SK-N-SH (cell line): Measurements from ENCODE around the gene ACACA. TPM values are rescaled to one million over a fixed set of nuclear protein-coding genes. Genes with fewer than 3 reads are reported as not detected.
A peak's percentile ranks its signal among the peaks of the same experiment; 100 is the strongest.

Experiments
- CTCF ChIA-PET: fragments of 300-600, 350-600 bp; formaldehyde crosslinking; extraction: SDS; loops from one replicate; lab custom pipeline; 2021; lab: Yijun Ruan, JAX
- POLR2A ChIA-PET: fragments of 350-600 bp; sonication (Branson Sonifier 250); formaldehyde crosslinking; extraction: SDS; loops from one replicate; lab custom pipeline; 2020; ENCODE audit warnings: antibody characterized with exemption, inconsistent platforms; lab: Yijun Ruan, JAX
- DNase-seq: peaks from one replicate; pipeline ENCODE4 v3.0.0; 2012
- H2AFZ ChIP-seq: fragments of 200-600 bp; sonication (generic); 2 replicates; pipeline ENCODE4 v1.8.1; 2016; ENCODE audit warnings: antibody characterized with exemption, mild to moderate bottlenecking, low read depth
- H3F3A ChIP-seq: fragments of 200-600 bp; sonication (generic); replicated peaks from 2 replicates; pipeline ENCODE3; 2016; ENCODE audit warnings: antibody characterized with exemption, mild to moderate bottlenecking; ENCODE audit not compliant: insufficient read depth
- H3K27ac ChIP-seq, 2 experiments: fragments of 200-500 bp in 1 of 2; fragments of 200-600 bp in 1 of 2; sonication (Bioruptor generic) in 1 of 2; sonication (generic), shearing (Covaris generic) in 1 of 2; 2 replicates each; pipeline versions ENCODE4 v1.5.1 to v1.6.1; 2014 to 2016; ENCODE audit warnings: low read depth in 2 of 2, inconsistent platforms in 1 of 2, low read length in 1 of 2, mild to moderate bottlenecking in 1 of 2, mixed read lengths in 1 of 2
- H3K27me3 ChIP-seq: fragments of 200-600 bp; sonication (generic), shearing (Covaris generic); 2 replicates; pipeline ENCODE4 v1.6.1; 2016; ENCODE audit warnings: mixed run types; ENCODE audit not compliant: insufficient read depth
- H3K36me3 ChIP-seq, 2 experiments: fragments of 200-500 bp in 1 of 2; fragments of 200-600 bp in 1 of 2; sonication (Bioruptor generic) in 1 of 2; sonication (generic) in 1 of 2; replicated peaks in 1 of 2; 2 replicates each; pipeline versions ENCODE3 to v1.5.1; 2014 to 2016; ENCODE audit warnings: low read length in 1 of 2, mild to moderate bottlenecking in 1 of 2; ENCODE audit not compliant: insufficient read depth in 2 of 2, control insufficient read depth in 1 of 2
- H3K4me1 ChIP-seq, 2 experiments: fragments of 200-500 bp in 1 of 2; fragments of 200-600 bp in 1 of 2; sonication (Bioruptor generic) in 1 of 2; sonication (generic), shearing (Covaris generic) in 1 of 2; 2 replicates each; pipeline versions ENCODE4 v1.5.1 to v1.6.1; 2014 to 2016; ENCODE audit warnings: low read depth in 1 of 2, low read length in 1 of 2, mixed run types in 1 of 2; ENCODE audit not compliant: insufficient read depth in 2 of 2, control insufficient read depth in 1 of 2
- H3K4me2 ChIP-seq: fragments of 200-600 bp; sonication (generic), shearing (Covaris generic); 2 replicates; pipeline ENCODE4 v1.6.1; 2017; ENCODE audit warnings: mixed run types
- H3K4me3 ChIP-seq, 2 experiments: fragments of 200-500 bp in 1 of 2; fragments of 200-600 bp in 1 of 2; sonication (Bioruptor generic) in 1 of 2; sonication (generic), shearing (Covaris generic) in 1 of 2; 2 replicates each; pipeline versions ENCODE4 v1.5.1 to v1.8.1; 2014 to 2016; ENCODE audit warnings: low read depth in 2 of 2, inconsistent platforms in 1 of 2, low read length in 1 of 2, mild to moderate bottlenecking in 1 of 2, mixed read lengths in 1 of 2, moderate library complexity in 1 of 2
- H3K79me2 ChIP-seq: fragments of 200-600 bp; sonication (generic); 2 replicates; pipeline ENCODE4 v1.8.1; 2017; ENCODE audit warnings: mild to moderate bottlenecking; ENCODE audit not compliant: insufficient read depth
- H3K9ac ChIP-seq: fragments of 200-600 bp; sonication (generic); 2 replicates; pipeline ENCODE4 v1.6.1; 2017; ENCODE audit warnings: mixed run types
- H3K9me2 ChIP-seq: fragments of 200-600 bp; sonication (generic); 2 replicates; pipeline ENCODE4 v1.6.1; 2017; ENCODE audit warnings: mixed run types
- H3K9me3 ChIP-seq: fragments of 200-600 bp; sonication (generic); 2 replicates; pipeline ENCODE4 v1.6.1; 2017; ENCODE audit warnings: mixed run types, mild to moderate bottlenecking, moderate library complexity
- H4K20me1 ChIP-seq: fragments of 200-600 bp; sonication (generic); 2 replicates; pipeline ENCODE4 v1.6.1; 2017; ENCODE audit warnings: mild to moderate bottlenecking, mixed run types; ENCODE audit not compliant: insufficient read depth
- CHD2 ChIP-seq: fragments of 150-350 bp; IDR thresholded peaks from 2 replicates; pipeline ENCODE4 v1.6.1; 2018; ENCODE audit warnings: low read length; ENCODE audit not compliant: partially characterized antibody
- FOXJ3 ChIP-seq: sonication (generic); formaldehyde crosslinking; IDR thresholded peaks from 2 replicates; pipeline ENCODE4 v1.5.1; 2020; ENCODE audit warnings: mild to moderate bottlenecking, missing genetic modification reagents
- NRF1 ChIP-seq: IDR thresholded peaks from 2 replicates; pipeline ENCODE4 v1.6.1; 2012; ENCODE audit warnings: low read depth, mild to moderate bottlenecking, low read length
- POLR2AphosphoS5 ChIP-seq: IDR thresholded peaks from 2 replicates; pipeline ENCODE4 v1.6.1; 2012; ENCODE audit warnings: low read depth, low read length
- RCOR1 ChIP-seq: fragments of 150-350 bp; IDR thresholded peaks from 2 replicates; pipeline ENCODE4 v1.6.1; 2017; ENCODE audit warnings: antibody characterized with exemption, low read length
- RXRA ChIP-seq: IDR thresholded peaks from 2 replicates; pipeline ENCODE4 v1.4.0; 2012; ENCODE audit warnings: low read depth, mild to moderate bottlenecking, borderline replicate concordance
- SIN3A ChIP-seq: IDR thresholded peaks from 2 replicates; pipeline ENCODE4 v1.6.1; 2012; ENCODE audit warnings: low read depth, mild to moderate bottlenecking, low read length, moderate library complexity, borderline replicate concordance
- SMC3 ChIP-seq: IDR thresholded peaks from 2 replicates; pipeline ENCODE4 v1.6.1; 2012; ENCODE audit warnings: low read depth, low read length, improper control_type of control experiment
- TAF1 ChIP-seq: IDR thresholded peaks from 2 replicates; pipeline ENCODE4 v1.6.1; 2012; ENCODE audit warnings: low read depth, mild to moderate bottlenecking, low read length, moderate library complexity, borderline replicate concordance
- TCF12 ChIP-seq: IDR thresholded peaks from 2 replicates; pipeline ENCODE4 v1.4.0; 2012
- USF1 ChIP-seq: IDR thresholded peaks from 2 replicates; pipeline ENCODE4 v1.4.0; 2012; ENCODE audit warnings: low read depth, borderline replicate concordance
- WGBS: methylation state at CpG from one replicate; pipeline ENCODE4 v1.1.6; 2017; ENCODE audit warnings: low lambda C conversion rate; 5-methylcytosine and 5-hydroxymethylcytosine counted together
- polyA plus RNA-seq, 3 experiments: library from polyadenylated mRNA; depleted of rRNA; stranded (reverse); fragments of >200 nt; gene quantifications; 2 replicates each; pipeline ENCODE4 v1.2.3, GENCODE V29; 2012
- TF ChIP-seq, protein P1 (sequence below): fragments of 200-600 bp; sonication (generic); IDR thresholded peaks from 2 replicates; pipeline ENCODE4 v1.6.1; 2017; ENCODE audit warnings: antibody characterized with exemption, mild to moderate bottlenecking, moderate library complexity
- TF ChIP-seq, protein P2 (sequence below): fragments of 150-350 bp; IDR thresholded peaks from 2 replicates; pipeline ENCODE4 v1.6.1; 2017; ENCODE audit warnings: antibody characterized with exemption, low read length, low read depth, borderline replicate concordance

The ACACA gene
- polyA plus RNA-seq, 1 of the 3 experiments (the other 2 are of a cell fraction), result 27.2 TPM

- no peak overlapping the region for H2AFZ ChIP-seq
- no peaks in the 10 kb centered on the region for H3K9me2 ChIP-seq
- H3F3A ChIP-seq, result peaks cover 11% of the 10 kb centered on the region
- H3K4me3 ChIP-seq, result no peak overlapping the region
- H3K4me1 ChIP-seq, result no peaks in the 10 kb centered on the region; a peak in 1 of 4 replicates
- POLR2A ChIA-PET, result no interaction called here
- TF ChIP-seq, protein P1, sequence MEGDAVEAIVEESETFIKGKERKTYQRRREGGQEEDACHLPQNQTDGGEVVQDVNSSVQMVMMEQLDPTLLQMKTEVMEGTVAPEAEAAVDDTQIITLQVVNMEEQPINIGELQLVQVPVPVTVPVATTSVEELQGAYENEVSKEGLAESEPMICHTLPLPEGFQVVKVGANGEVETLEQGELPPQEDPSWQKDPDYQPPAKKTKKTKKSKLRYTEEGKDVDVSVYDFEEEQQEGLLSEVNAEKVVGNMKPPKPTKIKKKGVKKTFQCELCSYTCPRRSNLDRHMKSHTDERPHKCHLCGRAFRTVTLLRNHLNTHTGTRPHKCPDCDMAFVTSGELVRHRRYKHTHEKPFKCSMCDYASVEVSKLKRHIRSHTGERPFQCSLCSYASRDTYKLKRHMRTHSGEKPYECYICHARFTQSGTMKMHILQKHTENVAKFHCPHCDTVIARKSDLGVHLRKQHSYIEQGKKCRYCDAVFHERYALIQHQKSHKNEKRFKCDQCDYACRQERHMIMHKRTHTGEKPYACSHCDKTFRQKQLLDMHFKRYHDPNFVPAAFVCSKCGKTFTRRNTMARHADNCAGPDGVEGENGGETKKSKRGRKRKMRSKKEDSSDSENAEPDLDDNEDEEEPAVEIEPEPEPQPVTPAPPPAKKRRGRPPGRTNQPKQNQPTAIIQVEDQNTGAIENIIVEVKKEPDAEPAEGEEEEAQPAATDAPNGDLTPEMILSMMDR, result no peak
- no peak for TF ChIP-seq POLR2AphosphoS5
- no peak for TF ChIP-seq SMC3
- TF ChIP-seq SIN3A, result no peak
- TF ChIP-seq, protein P2, sequence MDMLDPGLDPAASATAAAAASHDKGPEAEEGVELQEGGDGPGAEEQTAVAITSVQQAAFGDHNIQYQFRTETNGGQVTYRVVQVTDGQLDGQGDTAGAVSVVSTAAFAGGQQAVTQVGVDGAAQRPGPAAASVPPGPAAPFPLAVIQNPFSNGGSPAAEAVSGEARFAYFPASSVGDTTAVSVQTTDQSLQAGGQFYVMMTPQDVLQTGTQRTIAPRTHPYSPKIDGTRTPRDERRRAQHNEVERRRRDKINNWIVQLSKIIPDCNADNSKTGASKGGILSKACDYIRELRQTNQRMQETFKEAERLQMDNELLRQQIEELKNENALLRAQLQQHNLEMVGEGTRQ, result no peak
- 100% methylated on average over 1 of the region's 1 CpG for WGBS
- no peak overlapping the region for H3K9ac ChIP-seq
- no peak overlapping the region for H3K27ac ChIP-seq
- DNase-seq, result no peak
- no peak overlapping the region for H3K4me2 ChIP-seq
- H3K79me2 ChIP-seq, result no peaks in the 10 kb centered on the region
- H3K36me3 ChIP-seq, result peaks cover 40 to 54% of the 10 kb centered on the region in 2 experiments
- H4K20me1 ChIP-seq, result no peaks in the 10 kb centered on the region
- H3K27me3 ChIP-seq, result no peaks in the 10 kb centered on the region
- CTCF ChIA-PET, result interaction anchor here (0.9 to 2.7 kb wide), 8 partner anchors 15 to 565 kb away, joined by 3 to 8 read pairs (median 4); no protein-coding TSS in a partner anchor
- no peaks in the 10 kb centered on the region for H3K9me3 ChIP-seq
Measured at GRCh38 chr17:37194208-37194607, 212.4 kb downstream of the ACACA start.

- H3K27ac ChIP-seq, result peak overlapping the region in 1 of 2 experiments; percentile 12; a peak in 2 of 4 replicates
- H3F3A ChIP-seq, result peaks cover 11% of the 10 kb centered on the region
- H3K9me2 ChIP-seq, result no peaks in the 10 kb centered on the region
- no peaks in the 10 kb centered on the region for H3K79me2 ChIP-seq
- no peaks in the 10 kb centered on the region for H3K27me3 ChIP-seq
- TF ChIP-seq USF1 (no peak), TAF1 (no peak), TCF12 (no peak), CHD2 (no peak), SMC3 (no peak), RCOR1 (no peak), RXRA (no peak), SIN3A (no peak), FOXJ3 (CRISPR knock-in tag) (no peak), NRF1 (no peak)
- H2AFZ ChIP-seq, result no peak overlapping the region
- H3K4me1 ChIP-seq, result peaks cover 3 to 9% of the 10 kb centered on the region in 2 experiments; a peak in 2 of 4 replicates
- no peaks in the 10 kb centered on the region for H4K20me1 ChIP-seq
- CTCF ChIA-PET, result interaction anchor here (1.0 to 3.1 kb wide), 5 partner anchors 12 to 562 kb away, joined by 4 to 9 read pairs (median 5); no protein-coding TSS in a partner anchor
- no peak overlapping the region for H3K4me2 ChIP-seq
- 97% methylated on average over 2 of the region's 2 CpGs for WGBS
- no peak overlapping the region for H3K9ac ChIP-seq
- H3K9me3 ChIP-seq, result no peaks in the 10 kb centered on the region
- POLR2A ChIA-PET, result no interaction called here
- H3K36me3 ChIP-seq, result peaks cover 46 to 63% of the 10 kb centered on the region in 2 experiments
- no peak overlapping the region for H3K4me3 ChIP-seq
- no peak for DNase-seq
Measured at GRCh38 chr17:37191219-37191618, 215.4 kb downstream of the ACACA start.
